Measurements from ENCODE around the gene CASZ1. TPM values are rescaled to one million over a fixed set of nuclear protein-coding genes. Genes with fewer than 3 reads are reported as not detected.

Gene CASZ1
- polyA plus RNA-seq, 3 donors: 3.0 to 3.7 (median 3.4) TPM

- H3K27ac ChIP-seq (ENCODE audit: low read depth, low read length): no peak overlapping the region
- WGBS, 3 donors: 72 to 73% (median 72%) methylated on average over 23 to 24 of the region's 24 CpGs
These were observed 13.8 kb downstream of the CASZ1 start for GRCh38 chr1:10782491-10783244.

- WGBS, 3 donors: 74 to 90% (median 89%) methylated on average over 8 of the region's 8 CpGs
- no peak overlapping the region for H3K27ac ChIP-seq (ENCODE audit: low read depth, low read length)
These were observed 15.3 kb downstream of the CASZ1 start for GRCh38 chr1:10781137-10781536.

- 67 to 73% (median 68%) methylated on average over 10 of the region's 10 CpGs for WGBS, 3 donors
- no peak overlapping the region for H3K27ac ChIP-seq (ENCODE audit: low read depth, low read length)
These were observed 16.6 kb downstream of the CASZ1 start for GRCh38 chr1:10779841-10780240.

GRCh38 chr1:10779201-10779600 is 17.2 kb downstream of the CASZ1 start:
- no peak overlapping the region for H3K27ac ChIP-seq (ENCODE audit: low read depth, low read length)
- WGBS, 3 donors: 78 to 86% (median 79%) methylated on average over 18 of the region's 18 CpGs

GRCh38 chr1:10778640-10779039 is 17.8 kb downstream of the CASZ1 start:
- WGBS, 3 donors: 68 to 88% (median 81%) methylated on average over 10 of the region's 10 CpGs
- H3K27ac ChIP-seq (ENCODE audit: low read depth, low read length): no peak overlapping the region

GRCh38 chr1:10777749-10778574 is 18.5 kb downstream of the CASZ1 start:
- 90 to 96% (median 95%) methylated on average over 9 of the region's 9 CpGs for WGBS, 3 donors

GRCh38 chr1:10776190-10776905 is 20.1 kb downstream of the CASZ1 start:
- no peak overlapping the region for H3K27ac ChIP-seq (ENCODE audit: low read depth, low read length)
- 69 to 88% (median 82%) methylated on average over 14 of the region's 14 CpGs for WGBS, 3 donors

More at GRCh38 chr1:10777749-10778574, 18.5 kb downstream of the CASZ1 start:
- no peak overlapping the region for H3K27ac ChIP-seq (ENCODE audit: low read depth, low read length)

- 80 to 89% (median 86%) methylated on average over 9 of the region's 9 CpGs for WGBS, 3 donors
- H3K27ac ChIP-seq (ENCODE audit: low read depth, low read length): no peak overlapping the region
These were observed 20.7 kb downstream of the CASZ1 start for GRCh38 chr1:10775763-10776162.

- WGBS, 3 donors: 79 to 90% (median 81%) methylated on average over 17 of the region's 17 CpGs
- no peak overlapping the region for H3K27ac ChIP-seq (ENCODE audit: low read depth, low read length)
These were observed 21.7 kb downstream of the CASZ1 start for GRCh38 chr1:10774615-10775310.

- 77 to 90% (median 84%) methylated on average over 17 of the region's 17 CpGs for WGBS, 3 donors
- H3K27ac ChIP-seq (ENCODE audit: low read depth, low read length): no peak overlapping the region
These were observed 22.4 kb downstream of the CASZ1 start for GRCh38 chr1:10773851-10774614.

- H3K27ac ChIP-seq (ENCODE audit: low read depth, low read length): no peak overlapping the region
- WGBS, 3 donors: 77 to 88% (median 85%) methylated on average over 11 to 12 of the region's 12 CpGs
These were observed 23.1 kb downstream of the CASZ1 start for GRCh38 chr1:10773376-10773775.

- 81 to 85% (median 82%) methylated on average over 7 of the region's 7 CpGs for WGBS, 3 donors
- H3K27ac ChIP-seq (ENCODE audit: low read depth, low read length): no peak overlapping the region
These were observed 23.7 kb downstream of the CASZ1 start for GRCh38 chr1:10772711-10773110.

GRCh38 chr1:10771789-10772188 is 24.7 kb downstream of the CASZ1 start:
- no peak overlapping the region for H3K27ac ChIP-seq (ENCODE audit: low read depth, low read length)
- WGBS, 3 donors: 58 to 76% (median 66%) methylated on average over 8 of the region's 8 CpGs

- no peak overlapping the region for H3K27ac ChIP-seq (ENCODE audit: low read depth, low read length)
- WGBS, 3 donors: 92 to 94% (median 93%) methylated on average over 7 of the region's 7 CpGs
These were observed 27.9 kb downstream of the CASZ1 start for GRCh38 chr1:10768552-10768951.

- H3K27ac ChIP-seq (ENCODE audit: low read depth, low read length): no peak overlapping the region
- 83 to 94% (median 86%) methylated on average over 9 of the region's 9 CpGs for WGBS, 3 donors
These were observed 29.2 kb downstream of the CASZ1 start for GRCh38 chr1:10767282-10767681.

- WGBS, 3 donors: 43 to 56% (median 55%) methylated on average over 17 of the region's 17 CpGs
- no peak overlapping the region for H3K27ac ChIP-seq (ENCODE audit: low read depth, low read length)
These were observed 30.5 kb downstream of the CASZ1 start for GRCh38 chr1:10765734-10766478.

GRCh38 chr1:10765304-10765703 is 31.1 kb downstream of the CASZ1 start:
- no peak overlapping the region for H3K27ac ChIP-seq (ENCODE audit: low read depth, low read length)
- WGBS, 3 donors: 64 to 81% (median 75%) methylated on average over 15 of the region's 15 CpGs
